HCEC 1CT (cell line): Measurements from ENCODE around the gene CHI3L2.
A peak's percentile ranks its signal among the peaks of the same experiment; 100 is the strongest.

Experiments
- DNase-seq: peaks from one replicate; pipeline ENCODE4 v3.0.0-alpha.2; 2017

CHI3L2 gene

DNA sequence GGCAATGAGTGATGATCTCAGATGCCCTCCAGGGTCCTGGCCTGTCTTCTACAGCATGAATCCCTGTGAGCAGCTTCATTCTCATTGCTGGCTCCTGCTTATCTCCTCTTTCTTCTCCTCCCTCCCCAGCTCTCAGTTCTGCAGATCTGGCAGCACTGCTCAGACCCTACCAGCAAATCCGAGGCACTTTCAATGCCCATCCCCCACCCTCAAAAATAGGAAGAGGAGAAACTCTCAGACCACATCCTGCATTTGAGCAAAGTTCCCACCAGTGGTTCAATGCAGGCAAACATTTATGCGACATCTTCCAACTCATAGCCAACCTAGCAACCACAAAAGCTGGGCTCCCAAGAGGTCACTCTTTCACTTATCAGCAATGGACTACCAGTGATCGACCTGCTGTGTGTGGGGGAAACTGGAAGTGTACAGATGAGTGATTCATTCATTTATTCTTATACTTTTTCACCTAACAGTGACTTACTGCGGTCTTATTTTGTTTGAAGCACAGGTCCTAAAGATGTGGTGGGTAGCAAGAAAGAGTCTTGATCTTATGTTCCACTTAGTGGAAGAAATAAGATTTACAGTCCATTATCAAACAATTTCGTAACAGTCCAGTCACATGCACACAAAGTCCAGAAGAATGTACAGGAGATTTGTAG, 5.8 kb upstream of the CHI3L2 start:
- DNase-seq = no peak

DNA sequence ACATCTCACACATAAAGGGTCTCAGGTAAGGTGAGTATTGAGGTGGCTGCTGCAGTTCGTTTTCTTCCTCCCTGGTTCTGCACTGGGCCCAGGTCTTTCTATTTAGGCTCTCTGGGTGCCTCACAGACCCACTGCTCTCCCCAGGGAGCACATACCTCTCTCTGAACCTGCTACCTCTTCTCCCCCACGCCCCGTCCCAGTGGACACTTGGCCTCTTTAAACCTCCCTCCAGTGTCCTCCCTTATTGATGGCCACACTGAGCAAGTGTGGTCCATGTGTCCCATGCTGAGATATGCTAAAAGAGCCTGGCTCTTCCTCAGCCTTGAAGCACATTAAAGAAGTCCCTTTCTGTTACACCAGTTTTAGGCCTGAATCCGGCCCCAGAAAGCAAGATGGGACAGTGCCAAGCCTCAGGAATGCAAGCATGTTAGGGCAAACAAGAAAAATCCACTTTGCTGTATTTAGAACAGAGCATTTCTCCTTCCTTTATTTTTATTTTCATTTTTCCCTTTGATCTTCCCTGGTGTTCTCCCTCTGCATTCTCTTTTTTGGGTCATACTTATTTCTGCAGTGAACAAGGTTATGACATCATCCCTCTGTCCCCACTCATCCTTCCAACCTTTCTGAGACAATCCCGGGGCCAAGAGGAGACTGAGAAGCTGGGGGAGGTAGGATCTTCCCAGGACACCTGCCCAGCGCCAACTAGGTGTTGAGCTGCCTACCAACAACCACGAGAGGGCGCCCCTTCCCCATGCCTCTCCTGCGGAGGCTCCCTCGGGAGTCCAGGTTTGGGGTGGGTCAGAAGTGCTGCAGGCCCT, 5.0 kb upstream of the CHI3L2 start:
- DNase-seq = peak; percentile 46

DNA sequence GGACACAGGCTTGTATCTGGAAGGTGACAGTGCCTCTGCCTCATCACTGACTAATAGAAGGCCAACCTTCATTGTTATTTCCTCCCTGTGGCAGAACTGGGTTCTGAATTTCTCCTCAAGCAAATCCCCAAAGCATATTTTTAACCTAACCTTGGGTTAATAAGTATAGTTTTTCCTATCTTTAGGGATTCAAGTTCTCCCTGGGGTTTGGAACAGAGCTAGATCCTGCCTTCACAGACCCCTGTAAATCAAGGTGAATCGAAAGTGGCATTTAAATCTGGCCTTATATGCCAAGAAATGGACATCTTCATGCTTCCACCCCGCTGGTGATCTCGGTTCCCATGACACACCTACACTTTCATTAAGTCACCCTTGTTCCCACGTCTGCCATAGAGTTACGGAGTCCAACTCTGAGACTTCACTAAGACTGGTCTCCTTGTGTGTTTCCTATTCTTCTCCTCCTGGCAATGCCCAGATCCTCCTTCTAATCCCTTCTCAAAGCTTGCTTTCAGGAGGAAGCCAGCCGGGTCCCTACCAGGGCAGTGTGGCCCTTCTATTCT, 4.3 kb upstream of the CHI3L2 start:
- DNase-seq = no peak

DNA sequence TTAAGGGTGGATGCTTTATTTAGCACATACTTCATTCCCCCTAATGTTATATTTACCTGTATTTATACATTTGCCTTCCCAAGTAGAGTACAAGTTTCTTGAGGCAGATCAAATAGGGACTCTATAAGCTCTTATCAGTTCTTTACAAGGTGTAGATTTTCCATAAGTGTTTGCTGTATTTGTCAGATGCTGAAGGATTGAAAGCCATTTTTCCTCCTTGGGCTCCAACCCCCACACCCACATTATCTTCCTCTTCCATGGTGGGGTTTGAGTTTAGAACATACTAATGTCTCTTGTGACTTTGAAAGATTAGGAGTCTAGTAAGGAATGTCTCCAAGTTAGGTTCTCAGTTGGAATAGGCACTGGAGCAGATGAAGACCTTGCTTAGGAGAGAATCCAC, 2.4 kb upstream of the CHI3L2 start:
- DNase-seq = no peak

DNA sequence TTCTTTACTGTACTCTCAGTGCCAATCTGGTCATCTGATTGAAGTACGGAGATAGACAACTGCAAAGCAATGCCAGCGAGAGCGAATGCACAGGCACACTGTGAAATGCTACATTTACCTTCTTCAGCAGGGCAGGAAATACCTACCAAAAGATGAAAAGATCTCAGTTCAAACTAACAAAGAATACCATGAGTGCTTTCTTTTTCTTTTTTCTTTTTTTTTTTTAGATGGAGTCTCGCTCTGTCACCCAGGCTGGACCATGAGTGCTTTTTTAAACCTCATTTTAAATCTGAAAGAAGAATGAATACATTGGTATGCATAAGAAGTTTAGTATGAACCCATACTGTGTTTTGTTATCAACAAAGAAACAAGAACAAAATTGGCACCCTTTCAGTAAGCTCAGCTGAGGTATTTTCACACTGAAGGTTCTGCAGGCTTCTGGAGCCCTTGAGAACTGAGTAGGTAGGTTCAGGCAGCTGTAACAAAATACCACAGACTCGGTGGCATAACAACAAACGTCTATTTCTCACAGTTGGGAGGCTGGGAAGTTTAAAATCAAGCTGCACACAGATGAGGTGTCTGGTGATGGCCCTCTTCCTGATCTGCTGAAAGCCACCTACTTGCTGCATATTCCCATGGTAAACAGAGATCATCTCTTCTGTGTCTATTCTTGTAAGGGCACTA, 1.7 kb upstream of the CHI3L2 start:
- no peak for DNase-seq

DNA sequence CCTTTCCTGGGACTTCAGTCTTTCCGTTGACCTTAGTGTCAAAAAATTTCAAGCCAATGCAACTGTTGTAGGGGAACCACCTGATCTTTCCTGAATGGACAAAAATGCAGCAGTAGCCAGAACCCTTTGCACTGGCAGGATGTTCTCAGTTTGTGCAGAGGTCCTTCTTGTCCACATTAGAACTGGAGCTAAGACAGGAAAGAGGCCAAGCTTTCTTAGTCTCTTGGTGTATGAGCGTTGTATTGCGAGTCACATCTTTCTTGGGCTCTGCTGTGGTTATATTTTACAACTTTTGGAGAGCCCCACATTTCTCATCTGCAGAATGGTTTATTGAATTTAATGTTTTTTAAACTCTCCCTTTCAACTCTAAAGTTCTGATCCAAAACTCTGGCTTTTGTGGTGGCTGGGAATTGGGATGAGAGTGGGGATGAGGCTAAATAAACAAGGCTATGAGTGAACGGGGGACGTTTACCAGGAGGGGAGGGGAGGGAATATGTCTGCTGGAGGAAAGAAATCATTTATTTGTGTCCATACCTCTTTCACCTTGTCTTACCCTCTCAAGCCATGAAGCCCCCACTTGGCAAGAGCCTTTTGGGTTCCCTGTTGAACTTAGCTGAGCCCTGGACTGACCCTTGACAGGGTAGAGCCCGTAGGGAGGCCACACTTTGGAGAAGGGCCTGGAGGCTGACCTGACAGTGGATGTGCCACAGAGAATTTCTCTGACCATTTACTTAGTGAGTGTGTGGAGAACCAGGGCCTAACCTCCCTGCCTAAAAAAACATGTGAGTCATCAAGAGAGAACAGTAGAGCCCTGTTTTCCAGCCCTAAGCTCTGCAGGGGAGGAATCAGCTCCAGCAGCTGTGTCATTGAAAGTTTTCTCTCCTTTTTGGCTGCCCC, 586 bp downstream of the CHI3L2 start:
- peak; percentile 85 for DNase-seq

DNA sequence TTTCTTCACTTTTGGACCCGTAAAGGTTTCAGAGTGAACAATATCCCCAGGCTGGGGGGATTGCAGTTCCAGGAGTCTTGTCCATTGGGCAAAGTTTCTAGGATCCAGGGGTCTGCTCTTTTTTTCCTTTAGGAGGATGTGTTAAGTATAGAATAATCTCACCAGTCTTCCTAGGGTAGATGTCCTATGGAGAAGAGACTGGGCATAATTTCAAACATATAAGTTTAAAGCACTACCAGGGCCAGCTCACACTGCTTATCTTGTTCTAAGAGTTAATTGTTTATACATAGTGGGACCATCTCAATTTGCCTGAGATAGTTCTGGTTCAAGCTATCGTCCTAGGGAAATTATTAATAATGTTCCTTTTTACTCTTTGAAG, 1.2 kb downstream of the CHI3L2 start:
- no peak for DNase-seq

DNA sequence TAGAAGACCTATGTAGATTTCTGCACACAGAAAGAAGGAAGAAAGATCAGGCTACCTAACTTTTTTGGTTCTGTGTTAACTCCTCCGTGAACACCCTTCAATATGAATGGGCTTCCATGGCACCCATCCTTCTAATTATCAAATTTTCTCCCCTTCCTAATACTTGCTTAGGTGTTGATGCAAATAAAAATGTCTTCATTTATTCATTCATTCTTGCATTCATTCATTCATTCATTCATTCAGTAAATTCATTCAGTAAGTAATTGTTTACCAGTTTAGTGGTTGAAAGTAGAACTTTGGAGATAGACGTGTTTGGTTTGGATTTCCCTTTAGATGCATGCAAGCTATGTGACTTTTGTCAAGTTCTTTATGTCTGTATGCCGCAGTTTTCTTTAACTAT, 4.6 kb downstream of the CHI3L2 start:
- no peak for DNase-seq

DNA sequence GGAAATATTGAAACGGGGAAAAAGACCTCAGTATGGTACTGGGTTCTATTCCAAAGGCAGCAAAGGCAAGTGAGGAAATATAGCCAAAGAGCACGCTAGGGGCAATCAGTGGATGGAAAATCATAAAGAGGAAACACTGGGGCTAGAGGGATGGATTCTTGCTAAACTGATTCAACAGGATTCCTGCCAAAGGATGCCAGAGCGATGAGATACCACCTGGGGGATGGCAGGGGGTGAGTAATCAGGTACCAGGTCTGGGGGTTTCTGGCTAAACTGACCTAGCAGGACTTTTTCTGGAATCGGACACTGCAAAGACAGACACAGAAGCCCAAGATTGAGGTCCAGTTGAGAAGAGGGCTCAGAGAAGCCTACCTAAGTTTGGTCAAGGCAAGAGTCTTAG, 6.7 kb downstream of the CHI3L2 start:
- DNase-seq = peak; percentile 26

DNA sequence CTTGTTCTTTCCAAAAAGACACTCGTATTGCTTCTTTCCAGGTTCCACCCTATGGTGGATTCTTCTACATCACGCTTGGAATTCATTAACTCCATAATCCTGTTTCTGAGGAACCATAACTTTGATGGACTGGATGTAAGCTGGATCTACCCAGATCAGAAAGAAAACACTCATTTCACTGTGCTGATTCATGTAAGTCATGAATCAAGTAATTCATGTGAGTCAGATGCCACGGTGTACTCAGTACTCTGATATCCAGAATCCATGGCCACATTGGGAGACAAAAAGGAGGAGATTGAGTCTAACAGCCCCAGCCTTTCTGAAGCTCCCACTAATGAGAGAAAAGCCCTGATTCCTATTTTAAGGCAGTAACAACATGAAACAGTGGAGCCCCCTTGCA, 7.4 kb downstream of the CHI3L2 start:
- peak; percentile 72 for DNase-seq

DNA sequence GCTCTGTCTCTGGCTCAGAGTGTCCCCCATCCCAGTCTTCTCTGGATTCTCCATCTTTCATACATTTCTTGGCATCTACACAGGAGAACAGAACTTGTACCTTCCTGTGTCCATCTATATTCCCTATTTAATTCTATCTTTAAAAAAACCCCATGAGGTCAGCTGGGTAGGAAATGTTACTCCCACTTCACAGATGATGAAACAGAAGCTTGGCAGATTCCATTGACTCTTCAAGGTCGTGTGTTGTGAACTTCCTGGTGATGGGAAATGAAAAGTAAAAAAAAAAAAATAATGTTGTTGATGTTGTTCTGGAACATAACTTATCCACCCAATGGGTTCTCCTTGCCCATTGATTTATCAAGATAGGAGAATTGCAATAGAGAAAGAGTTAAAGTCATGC, 8.9 kb downstream of the CHI3L2 start:
- DNase-seq = no peak

DNA sequence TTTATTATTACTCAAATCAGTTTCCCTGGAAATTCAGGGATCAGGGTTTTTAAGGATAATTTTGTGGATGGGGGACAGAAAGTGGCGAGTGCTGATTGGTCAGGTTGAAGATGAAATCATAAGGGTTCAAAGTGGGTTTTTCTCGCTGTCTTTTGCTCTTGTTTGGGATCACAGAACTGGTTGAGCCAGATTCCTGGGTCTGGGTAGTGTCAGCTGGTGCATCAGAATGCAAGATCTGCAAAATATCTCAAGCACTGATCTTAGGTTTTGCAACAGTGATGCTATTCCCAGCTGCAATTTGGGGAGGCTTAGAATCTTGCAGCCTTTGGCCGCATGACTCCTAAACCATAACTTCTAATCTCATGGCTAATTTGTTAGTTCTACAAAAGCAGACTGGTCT, 9.3 kb downstream of the CHI3L2 start:
- no peak for DNase-seq

DNA sequence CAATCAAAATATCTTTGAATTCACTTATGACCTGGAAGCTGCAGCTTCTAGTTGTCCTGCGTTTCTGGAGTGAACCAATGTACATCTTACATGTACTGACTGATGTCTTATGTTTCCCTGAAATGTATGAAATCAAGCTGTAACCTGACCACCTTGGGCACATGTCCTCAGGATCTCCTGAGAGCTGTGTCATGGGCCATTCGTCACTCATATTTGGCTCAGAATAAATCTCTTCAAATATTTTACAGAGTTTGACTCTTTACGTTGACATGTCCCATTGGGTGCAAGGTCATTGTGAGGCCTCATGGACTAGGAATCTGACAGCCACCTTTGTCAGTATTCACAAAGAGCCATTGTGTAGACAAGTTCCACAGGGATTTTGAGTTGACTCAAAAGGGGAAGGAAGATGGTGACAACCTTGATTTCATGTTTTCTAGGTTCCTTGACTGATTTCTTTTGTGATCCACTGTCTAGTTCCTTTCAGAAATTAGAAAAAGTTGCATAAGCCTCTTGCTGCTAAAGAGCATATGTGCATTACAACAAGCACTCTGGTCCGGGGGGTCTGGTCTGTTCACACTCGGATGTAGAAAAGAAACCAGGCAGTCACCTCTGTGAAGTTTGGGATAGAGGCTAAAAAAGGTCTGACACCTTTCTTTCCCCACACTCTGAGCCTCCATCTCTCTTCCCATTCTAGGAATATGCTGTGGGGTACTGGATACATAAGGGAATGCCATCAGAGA, 10.7 kb downstream of the CHI3L2 start:
- DNase-seq = no peak

DNA sequence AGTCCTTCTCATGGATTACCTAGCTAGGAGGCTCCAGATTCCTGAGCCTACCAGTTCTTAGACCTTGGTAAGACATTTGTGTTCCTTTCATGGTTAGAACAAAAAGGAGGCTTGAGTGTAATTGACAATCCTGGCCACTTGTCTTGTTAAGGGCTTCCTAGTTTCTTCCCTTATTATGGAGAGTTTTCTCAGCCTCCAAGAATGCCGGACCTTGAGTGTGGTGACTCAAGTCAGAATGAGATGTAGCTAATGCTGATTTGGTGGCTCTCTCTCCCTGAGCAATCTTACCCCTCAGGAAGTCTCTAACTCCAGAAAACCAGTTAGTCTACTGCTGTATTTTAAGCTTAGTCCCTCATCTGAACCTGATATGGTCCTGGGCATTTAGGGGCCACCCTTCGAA, 14.3 kb downstream of the CHI3L2 start:
- no peak for DNase-seq

DNA sequence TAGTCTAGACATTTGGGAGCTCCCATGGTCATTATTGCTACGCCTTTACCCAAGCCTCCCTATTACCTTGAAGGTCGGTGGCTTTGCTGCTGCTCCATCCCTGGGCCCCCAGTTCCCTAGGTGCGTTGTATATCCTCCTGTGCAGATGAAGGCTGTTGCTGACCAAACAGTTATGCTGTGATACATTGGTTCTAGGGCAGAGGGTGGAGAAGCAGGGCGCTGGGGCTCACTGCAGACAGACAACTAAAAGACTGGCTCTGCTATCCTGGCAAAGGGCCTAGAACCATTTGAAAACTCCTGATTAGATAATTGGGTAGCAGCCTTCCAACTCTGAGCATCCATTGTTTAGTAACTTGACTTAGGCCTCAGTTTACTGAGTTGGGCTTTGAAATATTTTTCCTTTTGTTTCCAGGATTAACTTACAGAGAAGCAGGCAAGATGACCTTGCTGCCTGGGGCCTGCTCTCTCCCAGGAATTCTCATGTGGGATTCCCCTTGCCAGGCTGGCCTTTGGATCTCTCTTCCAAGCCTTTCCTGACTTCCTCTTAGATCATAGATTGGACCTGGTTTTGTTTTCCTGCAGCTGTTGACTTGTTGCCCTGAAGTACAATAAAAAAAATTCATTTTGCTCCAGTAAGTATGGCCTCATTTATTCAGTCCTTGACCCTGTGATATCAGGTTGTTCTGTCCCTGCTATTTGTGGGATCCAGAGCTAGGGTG, 15.5 kb downstream of the CHI3L2 start:
- DNase-seq = no peak

DNA sequence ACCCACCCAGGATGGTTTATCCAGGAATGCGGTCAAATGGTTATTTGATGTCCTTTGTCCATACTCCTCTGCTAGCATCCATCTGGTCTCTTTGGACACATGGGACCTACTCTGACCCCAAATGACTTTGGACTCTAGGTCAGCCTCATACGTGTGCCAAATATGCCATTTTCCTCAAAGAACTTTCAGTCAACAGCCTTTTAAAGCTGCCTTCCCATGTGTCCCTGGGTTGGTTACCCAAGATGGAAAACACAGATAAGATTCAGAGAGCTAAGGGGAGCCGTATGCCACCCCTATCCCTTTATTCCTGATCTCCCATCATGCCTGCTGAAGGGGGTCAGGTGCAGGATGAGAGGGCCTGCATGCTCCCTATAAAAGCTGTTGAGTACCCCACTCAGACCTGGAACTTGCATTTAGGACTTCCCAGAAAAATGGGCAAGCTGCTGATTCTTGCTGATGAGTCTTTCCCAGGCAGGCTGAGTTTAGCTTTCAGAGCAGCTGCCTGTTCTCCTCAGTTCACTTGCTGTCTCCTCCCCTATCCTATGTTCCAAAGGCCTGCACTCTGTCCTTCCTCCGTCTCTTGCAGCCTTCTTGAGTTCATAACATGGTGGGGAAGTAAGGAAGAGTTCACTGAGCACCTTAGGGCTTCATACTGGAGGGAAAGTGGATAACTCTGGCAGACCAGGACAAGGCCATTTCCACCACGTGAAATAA, 19.8 kb downstream of the CHI3L2 start:
- DNase-seq = no peak

DNA sequence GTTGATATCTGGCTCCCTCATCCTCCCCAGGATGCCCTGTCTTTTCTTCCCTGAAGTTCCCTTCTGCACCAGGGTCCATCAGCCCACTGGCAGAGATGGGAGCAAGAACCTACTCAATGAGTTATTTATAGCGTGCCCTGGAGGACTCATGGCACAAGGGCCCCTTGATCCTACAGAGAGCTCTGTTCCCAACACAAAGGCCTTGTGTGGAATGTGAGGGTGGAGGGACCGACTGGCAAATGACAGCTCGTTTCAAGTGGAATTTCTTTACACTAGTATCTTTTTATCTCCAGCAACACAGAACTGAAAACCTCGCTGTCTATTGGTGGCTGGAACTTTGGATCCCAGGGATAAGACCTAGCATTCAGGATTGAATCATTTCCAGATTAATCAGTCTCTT, 22.4 kb downstream of the CHI3L2 start:
- DNase-seq = no peak

DNA sequence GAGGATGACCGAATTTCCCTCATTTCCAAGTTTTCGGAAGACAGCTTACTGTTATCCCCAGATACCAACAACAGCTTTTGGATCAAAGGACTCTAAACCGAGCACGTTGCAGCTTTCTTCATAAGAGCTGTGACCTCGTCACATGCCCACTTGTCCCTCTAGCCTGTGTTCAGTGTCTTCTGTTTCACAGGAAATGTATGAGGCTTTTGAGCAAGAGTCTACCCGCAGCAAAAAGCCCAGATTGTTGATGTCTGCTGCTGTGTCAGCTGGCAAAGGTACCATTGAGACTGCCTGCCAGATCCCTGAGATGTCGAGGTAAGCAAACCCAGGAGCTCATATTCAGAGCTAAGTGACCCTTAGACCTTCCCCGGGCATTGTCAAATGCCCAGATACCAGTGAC, 24.1 kb downstream of the CHI3L2 start:
- no peak for DNase-seq

DNA sequence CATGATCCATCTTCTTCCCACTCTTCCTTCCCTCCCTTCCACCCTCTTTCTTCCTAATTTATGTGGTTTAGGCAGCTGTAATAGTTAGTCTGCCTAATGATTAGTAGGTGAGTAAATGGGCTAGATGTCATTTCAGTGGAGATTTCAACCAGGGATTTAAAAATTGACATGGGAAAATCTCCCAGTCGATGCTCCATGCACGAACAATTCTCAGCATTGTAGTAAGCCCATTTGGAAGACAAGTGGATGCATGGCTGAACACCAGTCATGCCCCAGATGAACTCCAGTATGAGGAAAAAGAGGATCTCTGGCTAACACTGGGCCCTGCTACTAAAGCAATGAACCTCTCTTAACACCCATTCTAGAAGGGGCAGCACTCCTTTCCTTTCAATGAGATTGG, 25.3 kb downstream of the CHI3L2 start:
- no peak for DNase-seq

DNA sequence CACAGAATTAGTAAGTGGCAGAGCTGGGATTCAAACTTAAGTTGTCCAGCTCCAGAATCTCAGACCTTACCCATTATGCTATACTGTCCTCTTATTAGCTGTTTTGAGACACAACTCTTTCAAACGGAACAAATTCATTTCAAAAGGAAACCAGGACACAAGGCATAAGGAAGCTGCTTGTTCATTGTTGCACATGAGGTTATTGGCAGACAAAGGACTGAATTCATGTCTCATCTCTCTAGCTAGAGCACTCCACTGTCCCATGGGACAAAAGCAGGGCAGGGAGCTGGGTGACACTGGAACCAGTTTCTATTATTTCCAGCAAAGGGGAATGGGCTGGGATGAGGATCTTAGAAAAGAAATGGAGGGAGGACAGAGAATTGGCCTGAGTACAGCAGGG, 26.4 kb downstream of the CHI3L2 start:
- no peak for DNase-seq
